A673 (cell line): ENCODE results near the gene NPC1L1.

ENCODE experiments used
- EZH2 ChIP-seq: fragments of 200-600 bp; sonication (generic); IDR thresholded peaks from 2 replicates; pipeline ENCODE4 v1.6.1; 2017; ENCODE audit warnings: borderline replicate concordance, low read depth, mild to moderate bottlenecking, mixed read lengths, antibody characterized with exemption, low read length; ENCODE audit not compliant: poor library complexity, severe bottlenecking
- TF ChIP-seq, protein P1 (sequence below): fragments of 300-800, 200-600 bp; sonication (generic); conservative IDR thresholded peaks from 2 replicates; pipeline ENCODE4 v1.5.1; 2017; ENCODE audit warnings: low read depth, mild to moderate bottlenecking, antibody characterized with exemption, low read length, moderate library complexity, mixed read lengths

DNA sequence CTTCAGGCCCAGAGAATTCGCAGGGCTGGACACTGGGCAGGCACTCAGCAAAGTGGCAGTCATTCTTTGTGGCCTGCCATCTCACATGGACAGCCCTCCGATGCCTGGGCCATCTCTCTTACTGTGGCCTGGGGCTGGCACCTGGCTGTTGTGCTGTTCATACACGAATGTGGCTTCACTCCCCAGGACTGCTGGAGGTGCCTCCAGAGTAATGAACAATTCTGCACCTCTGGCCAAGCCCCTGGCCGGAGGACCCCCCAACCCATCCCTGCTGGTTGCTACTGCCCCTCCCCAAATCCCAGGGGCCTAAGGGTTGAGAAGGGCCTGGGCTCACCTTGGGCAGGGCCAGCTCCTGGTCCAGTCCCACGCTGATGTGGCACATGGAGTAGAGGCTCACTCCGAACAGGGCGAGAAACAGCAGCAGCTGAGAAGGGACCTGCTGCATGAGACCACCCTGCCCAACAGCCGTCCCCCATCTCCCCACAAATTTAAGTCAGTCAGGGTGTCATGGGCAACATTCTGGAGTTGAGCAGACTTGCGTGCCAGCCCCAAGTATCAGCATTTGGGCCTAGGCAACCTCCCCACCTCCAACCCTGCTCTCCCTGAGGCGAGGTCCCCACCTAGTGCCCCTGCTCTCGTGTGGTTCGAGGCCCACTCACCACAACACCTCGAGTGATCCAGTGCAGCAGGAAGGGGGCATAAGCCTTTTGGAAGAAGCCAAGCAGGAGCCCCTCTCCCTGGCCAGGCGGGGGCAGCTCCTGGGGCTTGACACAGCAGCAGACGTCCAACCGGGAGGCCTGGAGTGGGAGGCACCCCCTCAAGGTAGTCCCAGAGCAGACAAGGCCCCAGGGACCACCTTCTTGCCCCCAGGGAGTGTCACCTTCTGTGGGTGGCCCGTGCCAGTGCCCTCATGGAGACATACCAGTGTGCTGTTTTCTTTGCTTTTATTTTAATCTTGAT, 9.4 kb downstream of the NPC1L1 start:
- no peak for TF ChIP-seq EZH2
- TF ChIP-seq, protein P1, sequence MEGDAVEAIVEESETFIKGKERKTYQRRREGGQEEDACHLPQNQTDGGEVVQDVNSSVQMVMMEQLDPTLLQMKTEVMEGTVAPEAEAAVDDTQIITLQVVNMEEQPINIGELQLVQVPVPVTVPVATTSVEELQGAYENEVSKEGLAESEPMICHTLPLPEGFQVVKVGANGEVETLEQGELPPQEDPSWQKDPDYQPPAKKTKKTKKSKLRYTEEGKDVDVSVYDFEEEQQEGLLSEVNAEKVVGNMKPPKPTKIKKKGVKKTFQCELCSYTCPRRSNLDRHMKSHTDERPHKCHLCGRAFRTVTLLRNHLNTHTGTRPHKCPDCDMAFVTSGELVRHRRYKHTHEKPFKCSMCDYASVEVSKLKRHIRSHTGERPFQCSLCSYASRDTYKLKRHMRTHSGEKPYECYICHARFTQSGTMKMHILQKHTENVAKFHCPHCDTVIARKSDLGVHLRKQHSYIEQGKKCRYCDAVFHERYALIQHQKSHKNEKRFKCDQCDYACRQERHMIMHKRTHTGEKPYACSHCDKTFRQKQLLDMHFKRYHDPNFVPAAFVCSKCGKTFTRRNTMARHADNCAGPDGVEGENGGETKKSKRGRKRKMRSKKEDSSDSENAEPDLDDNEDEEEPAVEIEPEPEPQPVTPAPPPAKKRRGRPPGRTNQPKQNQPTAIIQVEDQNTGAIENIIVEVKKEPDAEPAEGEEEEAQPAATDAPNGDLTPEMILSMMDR, result no peak
